Measurements from ENCODE around the gene AMOTL1.
"Not testable (repeated sequence)": the region's sequence is repeated elsewhere in the genome, so short reads cannot be mapped to it uniquely, and the experiment has no call there.

Gene AMOTL1

GRCh38 chr11:94884376-94884775, 116.2 kb downstream of the AMOTL1 start:
- no peak for DNase-seq

- DNase-seq = peak; percentile 94 to 95
Observed at GRCh38 chr11:94885133-94885532, 117.0 kb downstream of the AMOTL1 start.

GRCh38 chr11:94885581-94885980, 117.4 kb downstream of the AMOTL1 start:
- DNase-seq = peak; percentile 83 to 90

- no peak for DNase-seq
Observed at GRCh38 chr11:94888204-94888603, 120.0 kb downstream of the AMOTL1 start.

- peak; percentile 22 to 58 for DNase-seq
Observed at GRCh38 chr11:94895451-94895850, 127.3 kb downstream of the AMOTL1 start.

GRCh38 chr11:94895971-94896370, 127.8 kb downstream of the AMOTL1 start:
- peak; percentile 18 to 53 for DNase-seq

GRCh38 chr11:94897330-94897768, 129.2 kb downstream of the AMOTL1 start:
- peak; percentile 57 to 84 for DNase-seq

- no peak for DNase-seq
Observed at GRCh38 chr11:94907226-94907625, 139.1 kb downstream of the AMOTL1 start.

GRCh38 chr11:94909371-94909820, 141.2 kb downstream of the AMOTL1 start:
- DNase-seq = no peak

GRCh38 chr11:94910270-94910669, 142.1 kb downstream of the AMOTL1 start:
- DNase-seq = no peak

GRCh38 chr11:94910779-94911178, 142.6 kb downstream of the AMOTL1 start:
- DNase-seq = no peak

GRCh38 chr11:94912806-94913205, 144.7 kb downstream of the AMOTL1 start:
- DNase-seq = no peak

- DNase-seq = not testable (repeated sequence)
Observed at GRCh38 chr11:94913718-94914394, 145.7 kb downstream of the AMOTL1 start.

GRCh38 chr11:94920311-94920710, 152.2 kb downstream of the AMOTL1 start:
- no peak for DNase-seq

GRCh38 chr11:94922321-94923003, 154.3 kb downstream of the AMOTL1 start:
- DNase-seq = no peak

GRCh38 chr11:94923004-94923334, 154.8 kb downstream of the AMOTL1 start:
- DNase-seq = no peak

GRCh38 chr11:94924171-94924572, 156.0 kb downstream of the AMOTL1 start:
- no peak for DNase-seq

GRCh38 chr11:94924612-94925011, 156.5 kb downstream of the AMOTL1 start:
- no peak for DNase-seq

- DNase-seq = no peak
Observed at GRCh38 chr11:94925422-94926270, 157.5 kb downstream of the AMOTL1 start.

GRCh38 chr11:94926271-94926625, 158.1 kb downstream of the AMOTL1 start:
- DNase-seq = no peak
